GM12878 (cell line): ENCODE measurements around the gene MRPL20. TPM values are rescaled to one million over a fixed set of nuclear protein-coding genes. Genes with fewer than 3 reads are reported as not detected.

Experiments
- ATAC-seq: fragments of 200-7000 bp; cut with Tn5 transposase; 3 replicates; pipeline ENCODE4 v1.9.1; 2020; ENCODE audit warnings: mild to moderate bottlenecking, moderate library complexity
- BruUV-seq: library from RNA; stranded (reverse); fragments of 400-500 nt; replicated peaks from 2 replicates; lab custom pipeline; 2021; lab: Mats Ljungman, UMichigan
- CTCF ChIA-PET: fragments of 300-600 bp; sonication (Branson Sonifier 250); formaldehyde crosslinking; extraction: SDS; loops from one replicate; lab custom pipeline; 2021; ENCODE audit warnings: inconsistent platforms; lab: Yijun Ruan, JAX
- POLR2A ChIA-PET: fragments of 350-600 bp; formaldehyde crosslinking; extraction: SDS; loops from one replicate; lab custom pipeline; 2021; ENCODE audit warnings: inconsistent platforms; lab: Charles Lee
- RAD21 ChIA-PET: fragments of 300-600 bp; sonication (Branson Sonifier 250); formaldehyde crosslinking; loops from one replicate; lab custom pipeline; 2023; ENCODE audit warnings: antibody characterized with exemption; ENCODE audit not compliant: unreplicated experiment; lab: Charles Lee
- SMC1A ChIA-PET: fragments of 300-600 bp; sonication (Branson Sonifier 250); formaldehyde crosslinking; loops from one replicate; lab custom pipeline; 2023; ENCODE audit not compliant: unreplicated experiment, uncharacterized antibody; lab: Charles Lee
- DNase-seq: peaks from one replicate; pipeline ENCODE4 v3.0.0-alpha.2; 2011; ENCODE audit warnings: low read depth, low spot score
- FAIRE-seq: peaks from 3 replicates; lab custom pipeline; 2011; peaks lifted over from hg19 to GRCh38; lab: Jason Lieb, UNC
- H2AFZ ChIP-seq: 2 replicates; pipeline ENCODE4 v1.6.0; 2011; ENCODE audit warnings: low read depth, low read length, control low read depth; ENCODE audit not compliant: control insufficient read depth
- H3K27ac ChIP-seq: 2 replicates; pipeline ENCODE4 v1.5.1; 2011; ENCODE audit warnings: control low read depth; ENCODE audit not compliant: control insufficient read depth, insufficient read depth
- H3K27me3 ChIP-seq, 2 experiments: replicated peaks in 1 of 2; 2 replicates each; pipeline versions ENCODE4 v1.6.0 to v1.6.1; 2011; ENCODE audit warnings: low read length in 1 of 2; ENCODE audit not compliant: control insufficient read depth in 2 of 2, insufficient read depth in 2 of 2
- H3K36me3 ChIP-seq, 2 experiments: 2 replicates each; pipeline ENCODE4 v1.5.1; 2011; ENCODE audit warnings: low read length in 1 of 2; ENCODE audit not compliant: control insufficient read depth in 2 of 2, insufficient read depth in 2 of 2
- H3K4me1 ChIP-seq: 2 replicates; pipeline ENCODE4 v1.6.1; 2011; ENCODE audit warnings: mild to moderate bottlenecking, low read length, moderate library complexity, mixed read lengths; ENCODE audit not compliant: control insufficient read depth, insufficient read depth
- H3K4me2 ChIP-seq: 2 replicates; pipeline ENCODE4 v1.6.0; 2011; ENCODE audit warnings: control low read depth; ENCODE audit not compliant: control insufficient read depth, insufficient read depth
- H3K4me3 ChIP-seq: fragments of 200-600 bp; sonication (generic); 2 replicates; pipeline ENCODE4 v1.5.1; 2016
- H3K79me2 ChIP-seq: 2 replicates; pipeline ENCODE4 v1.6.0; 2011; ENCODE audit warnings: low read length; ENCODE audit not compliant: control insufficient read depth, insufficient read depth
- H3K9ac ChIP-seq: 2 replicates; pipeline ENCODE4 v1.8.0; 2011; ENCODE audit warnings: low read length, control low read depth, mixed read lengths; ENCODE audit not compliant: control insufficient read depth, insufficient read depth
- H3K9me3 ChIP-seq: replicated peaks from 3 replicates; pipeline ENCODE4 v1.5.1; 2011; ENCODE audit warnings: mild to moderate bottlenecking, low read length; ENCODE audit not compliant: control insufficient read depth, insufficient read depth
- H4K20me1 ChIP-seq: 2 replicates; pipeline ENCODE4 v1.6.0; 2011; ENCODE audit not compliant: control insufficient read depth, insufficient read depth
- EED ChIP-seq: sonication (generic); IDR thresholded peaks from 2 replicates; pipeline ENCODE4 v1.6.1; 2016; ENCODE audit warnings: antibody characterized with exemption, low read depth
- FOS ChIP-seq: IDR thresholded peaks from 3 replicates; pipeline ENCODE4 v1.6.1; 2011; ENCODE audit warnings: borderline replicate concordance; ENCODE audit not compliant: insufficient read length; ENCODE audit errors: extremely low read depth
- GABPA ChIP-seq: IDR thresholded peaks from 2 replicates; pipeline ENCODE4 v1.6.1; 2014; ENCODE audit warnings: antibody characterized with exemption, low read depth, mild to moderate bottlenecking, inconsistent platforms
- KDM1A ChIP-seq: fragments of 200-600 bp; sonication (generic); IDR thresholded peaks from 2 replicates; pipeline ENCODE4 v1.6.1; 2016; ENCODE audit warnings: borderline replicate concordance
- NFYA ChIP-seq: IDR thresholded peaks from 2 replicates; pipeline ENCODE4 v1.6.1; 2011; ENCODE audit warnings: low read depth, mild to moderate bottlenecking, low read length, improper control_type of control experiment, borderline replicate concordance
- RAD21 ChIP-seq: IDR thresholded peaks from 2 replicates; pipeline ENCODE4 v1.6.1; 2011; ENCODE audit warnings: mild to moderate bottlenecking, low read depth, low read length, moderate library complexity; ENCODE audit not compliant: insufficient read depth
- SREBF1 ChIP-seq: IDR thresholded peaks from 2 replicates; pipeline ENCODE4 v1.6.1; 2012; ENCODE audit warnings: mild to moderate bottlenecking, low read length
- SRF ChIP-seq, 2 experiments: IDR thresholded peaks; 2 replicates each; pipeline ENCODE4 v1.6.1; 2011; ENCODE audit warnings: low read depth in 2 of 2, low read length in 2 of 2, mild to moderate bottlenecking in 1 of 2, moderate library complexity in 1 of 2
- WGBS: methylation state at CpG from one replicate; pipeline ENCODE4 v1.1.6; 2016; ENCODE audit warnings: low lambda C conversion rate; ENCODE audit not compliant: insufficient replicate concordance, insufficient coverage; ENCODE audit errors: missing lambda C conversion rate; 5-methylcytosine and 5-hydroxymethylcytosine counted together
- in situ Hi-C: fragments of 300-500 bp; cut with MboI; formaldehyde crosslinking; loops from 9 replicates; pipeline ENCODE4 v1.14.3; 2018; ENCODE audit warnings: mixed read lengths
- intact Hi-C: fragments of 100-400 bp; cut with micrococcal nuclease; formaldehyde crosslinking; loops from one replicate; pipeline ENCODE4 v1.14.2; 2022; ENCODE audit not compliant: unreplicated experiment
- polyA plus RNA-seq, 11 experiments: library from polyadenylated mRNA; depleted of rRNA in 4 of 11; unstranded in 6 of 11; stranded (reverse) in 5 of 11; fragments of >200 nt; fragmentation: Nextera tagmentation in 4 of 11; fragmentation: Illumina TruSeq in 1 of 11; extraction: Ambion mirVana in 4 of 11; extraction: Trizol in 1 of 11; gene quantifications; 1 replicate in 1 of 11; 2 replicates in 10 of 11; pipeline versions ENCODE4 v1.2.1 to v1.2.3, GENCODE V29; 2011 to 2016; ENCODE audit warnings: inconsistent platforms in 2 of 11, missing spikeins in 2 of 11, low read depth in 1 of 11
- total RNA-seq, 4 experiments: library from RNA; depleted of rRNA in 3 of 4; stranded (reverse); fragments of >200 nt in 3 of 4; fragmentation: Illumina TruSeq in 1 of 4; extraction: Trizol in 1 of 4; gene quantifications; 2 replicates each; pipeline versions ENCODE4 v1.2.1 to v1.2.3, GENCODE V29; 2013 to 2021
- TF ChIP-seq, protein P1 (sequence below): IDR thresholded peaks from 2 replicates; pipeline ENCODE4 v1.6.1; 2012; ENCODE audit warnings: low read length, inconsistent platforms

Gene MRPL20
- total and polyA plus RNA-seq, 10 of the 15 experiments (the other 5 are each of a cell fraction or from before 2014, with no cell fraction given), result 129 to 525 (median 255) TPM

GRCh38 chr1:1395166-1395565, 11.9 kb downstream of the MRPL20 start:
- BruUV-seq, result no TSS peak
- in situ Hi-C loops (no loop called here), intact Hi-C loops (no loop called here)
- ATAC-seq, result no peak
- ChIA-PET CTCF (no interaction called here), POLR2A (no interaction called here)
- H3K27ac ChIP-seq, result no peak overlapping the region
- H3K79me2 ChIP-seq, result peaks cover 35% of the 10 kb centered on the region
- no peak overlapping the region for H3K9ac ChIP-seq
- H3K27me3 ChIP-seq, result no peaks in the 10 kb centered on the region
- peaks cover 28 to 42% of the 10 kb centered on the region in 2 experiments for H3K36me3 ChIP-seq
- no peaks in the 10 kb centered on the region; the same call in 1 of the 2 replicates for H4K20me1 ChIP-seq
- H3K4me3 ChIP-seq, result no peak overlapping the region
- WGBS, result 95% methylated on average over 11 of the region's 11 CpGs
- H2AFZ ChIP-seq, result no peak overlapping the region
- no peak overlapping the region for H3K4me2 ChIP-seq
- no peak for DNase-seq
- no peak for FAIRE-seq
- no peak for TF ChIP-seq KDM1A
- TF ChIP-seq SRF (IDR thresholded peaks at IDR 0.05; ENCODE audit: low read depth in 2 of 2, low read length in 2 of 2), result no peak
- TF ChIP-seq EED, result no peak
- TF ChIP-seq, protein P1, sequence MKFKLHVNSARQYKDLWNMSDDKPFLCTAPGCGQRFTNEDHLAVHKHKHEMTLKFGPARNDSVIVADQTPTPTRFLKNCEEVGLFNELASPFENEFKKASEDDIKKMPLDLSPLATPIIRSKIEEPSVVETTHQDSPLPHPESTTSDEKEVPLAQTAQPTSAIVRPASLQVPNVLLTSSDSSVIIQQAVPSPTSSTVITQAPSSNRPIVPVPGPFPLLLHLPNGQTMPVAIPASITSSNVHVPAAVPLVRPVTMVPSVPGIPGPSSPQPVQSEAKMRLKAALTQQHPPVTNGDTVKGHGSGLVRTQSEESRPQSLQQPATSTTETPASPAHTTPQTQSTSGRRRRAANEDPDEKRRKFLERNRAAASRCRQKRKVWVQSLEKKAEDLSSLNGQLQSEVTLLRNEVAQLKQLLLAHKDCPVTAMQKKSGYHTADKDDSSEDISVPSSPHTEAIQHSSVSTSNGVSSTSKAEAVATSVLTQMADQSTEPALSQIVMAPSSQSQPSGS, result no peak
- no peak for TF ChIP-seq NFYA
- no peak for TF ChIP-seq SREBF1
- TF ChIP-seq FOS, result no peak
- TF ChIP-seq RAD21, result no peak
- no peak for TF ChIP-seq GABPA
- TF ChIP-seq, all 136 proteins: peak for 0
- SMC1A ChIA-PET, result no interaction called here
- peaks cover 10% of the 10 kb centered on the region for H3K4me1 ChIP-seq
- no peaks in the 10 kb centered on the region for H3K9me3 ChIP-seq
- RAD21 ChIA-PET, result interaction anchor here (0.9 kb wide), 1 partner anchor 284 kb away, joined by 3 read pairs; no protein-coding TSS in a partner anchor
